NCI-H2227 (cell line): ENCODE results near the gene CLP1.
"Not testable (repeated sequence)": the region's sequence is repeated elsewhere in the genome, so short reads cannot be mapped to it uniquely, and the experiment has no call there.

ENCODE experiments used
- DNase-seq: peaks from one replicate; lab custom pipeline; 2025; ENCODE audit not compliant: unreplicated experiment; lab: John Stamatoyannopoulos, UW

The CLP1 gene

GRCh38 chr11:57640068-57640800, 17.3 kb upstream of the CLP1 start:
- no peak for DNase-seq

GRCh38 chr11:57641011-57641807, 16.4 kb upstream of the CLP1 start:
- DNase-seq = peak; percentile 72

GRCh38 chr11:57643802-57644201, 13.8 kb upstream of the CLP1 start:
- no peak for DNase-seq

- DNase-seq = peak; percentile 90
Observed at GRCh38 chr11:57644748-57645688, 12.5 kb upstream of the CLP1 start.

GRCh38 chr11:57645689-57646085, 11.9 kb upstream of the CLP1 start:
- DNase-seq = no peak

GRCh38 chr11:57646194-57646798, 11.3 kb upstream of the CLP1 start:
- no peak for DNase-seq

GRCh38 chr11:57646799-57647303, 10.7 kb upstream of the CLP1 start:
- DNase-seq = peak; percentile 15

- peak; percentile 27 for DNase-seq
Observed at GRCh38 chr11:57647372-57647771, 10.2 kb upstream of the CLP1 start.

GRCh38 chr11:57647960-57648800, 9.4 kb upstream of the CLP1 start:
- DNase-seq = peak; percentile 52

- peak; percentile 60 for DNase-seq
Observed at GRCh38 chr11:57648801-57649735, 8.5 kb upstream of the CLP1 start.

GRCh38 chr11:57649826-57650738, 7.5 kb upstream of the CLP1 start, which contains the start of gene YPEL4:
TSS of gene YPEL4 (minus strand) at chr11:57649912. CDS start at chr11:57647107, 2,805 bp downstream.
- DNase-seq = peak; percentile 81

GRCh38 chr11:57650739-57651090, 6.8 kb upstream of the CLP1 start:
- no peak for DNase-seq

- DNase-seq = no peak
Observed at GRCh38 chr11:57651408-57651807, 6.2 kb upstream of the CLP1 start.

DNA sequence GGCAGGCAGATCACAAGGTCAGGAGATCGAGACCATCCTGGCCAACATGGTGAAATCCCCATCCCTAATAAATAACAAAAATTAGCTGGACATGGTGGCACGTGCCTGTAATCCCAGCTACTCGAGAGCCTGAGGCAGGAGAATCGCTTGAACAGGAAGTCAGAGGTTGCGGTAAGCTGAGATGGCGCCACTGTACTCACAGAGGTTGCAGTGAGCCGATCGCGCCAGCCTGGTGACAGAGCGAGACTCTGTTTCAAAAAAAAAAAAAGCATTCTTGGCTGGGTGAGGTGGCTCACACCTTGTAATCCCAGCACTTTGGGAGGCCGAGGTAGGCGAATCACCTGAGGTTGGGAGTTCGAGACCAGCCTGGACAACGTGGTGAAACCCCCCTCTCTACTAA, 5.3 kb upstream of the CLP1 start:
- DNase-seq = not testable (repeated sequence)

DNA sequence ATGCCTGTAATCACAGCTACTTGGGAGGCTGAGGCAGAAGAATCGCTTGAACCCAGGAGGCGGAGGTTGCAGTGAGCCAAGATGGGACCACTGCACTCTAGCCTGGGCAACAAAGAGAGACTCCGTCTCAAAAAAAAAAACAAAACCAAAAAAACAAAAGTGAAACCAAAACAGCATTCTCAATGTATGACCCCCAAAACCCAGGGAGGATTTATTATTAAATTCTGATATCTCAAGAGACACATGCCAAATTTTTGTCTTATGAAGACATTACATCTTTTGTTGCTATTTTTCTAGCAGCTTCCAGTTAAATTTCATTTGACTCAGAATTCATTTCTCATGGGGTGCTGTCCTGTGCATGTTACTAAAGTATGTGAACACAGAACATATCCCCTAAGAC, 4.9 kb upstream of the CLP1 start:
- no peak for DNase-seq

DNA sequence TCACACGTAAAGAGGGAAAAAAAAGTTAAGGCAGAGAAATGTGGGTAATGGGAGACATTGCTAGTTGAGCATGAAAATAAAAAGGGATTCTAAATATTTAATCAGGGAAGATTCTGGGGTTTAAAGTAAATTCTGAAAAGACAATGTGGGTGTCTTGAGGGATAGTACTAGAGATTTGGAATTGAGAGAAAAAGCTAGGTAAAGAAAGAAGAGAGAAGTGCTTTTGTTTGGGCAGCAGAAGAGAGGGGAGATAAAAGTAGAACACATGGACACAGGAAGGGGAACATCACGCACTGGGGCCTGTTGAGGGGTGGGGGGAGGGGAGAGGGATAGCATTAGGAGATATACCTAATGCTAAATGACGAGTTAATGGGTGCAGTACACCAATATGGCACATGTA, 4.4 kb upstream of the CLP1 start:
- no peak for DNase-seq

GRCh38 chr11:57656885-57657193, 723 bp upstream of the CLP1 start:
- DNase-seq = no peak

GRCh38 chr11:57658023-57658361, 430 bp downstream of the CLP1 start:
- DNase-seq = no peak
